Measurements from ENCODE around the gene ZBTB16. TPM values are rescaled to one million over a fixed set of nuclear protein-coding genes. Genes with fewer than 3 reads are reported as not detected.

ZBTB16 gene
- total RNA-seq, 2 donors from 2014 or later: 17.2 to 20.7 TPM

DNA sequence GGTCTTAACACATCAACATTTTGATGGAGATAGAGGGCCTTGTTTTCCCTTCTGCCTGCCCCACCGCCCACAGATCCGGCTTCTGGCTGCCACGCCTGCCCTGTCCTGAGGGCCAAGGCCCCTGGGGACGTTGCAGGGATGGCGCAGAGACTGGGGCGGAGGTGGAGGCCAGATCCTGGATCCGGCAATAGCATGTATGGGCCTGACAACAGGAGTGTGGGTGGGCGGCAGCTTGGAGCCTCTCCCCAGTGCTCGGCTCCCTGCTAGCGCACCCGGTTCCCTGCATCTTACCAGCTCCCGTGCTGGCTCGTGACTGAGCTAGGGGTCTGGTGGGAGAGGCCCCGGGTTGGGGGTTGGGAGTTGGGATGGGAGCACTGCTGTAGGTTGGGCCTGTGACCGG, 95.6 kb downstream of the ZBTB16 start:
- H3K36me3 Mint-ChIP-seq (ENCODE audit: low read depth): peaks cover 2% of the 10 kb centered on the region
- DNase-seq: no peak
- no peak overlapping the region for H3K4me3 Mint-ChIP-seq
- no peaks in the 10 kb centered on the region for H3K27me3 Mint-ChIP-seq
- peaks cover 39% of the 10 kb centered on the region for H3K4me1 Mint-ChIP-seq
- ATAC-seq: no peak
- H3K27ac Mint-ChIP-seq: peak overlapping the region; percentile 29
- H3K9me3 ChIP-seq (ENCODE audit: control insufficient read depth, low read length, poor library complexity, severe bottlenecking): no peaks in the 10 kb centered on the region

DNA sequence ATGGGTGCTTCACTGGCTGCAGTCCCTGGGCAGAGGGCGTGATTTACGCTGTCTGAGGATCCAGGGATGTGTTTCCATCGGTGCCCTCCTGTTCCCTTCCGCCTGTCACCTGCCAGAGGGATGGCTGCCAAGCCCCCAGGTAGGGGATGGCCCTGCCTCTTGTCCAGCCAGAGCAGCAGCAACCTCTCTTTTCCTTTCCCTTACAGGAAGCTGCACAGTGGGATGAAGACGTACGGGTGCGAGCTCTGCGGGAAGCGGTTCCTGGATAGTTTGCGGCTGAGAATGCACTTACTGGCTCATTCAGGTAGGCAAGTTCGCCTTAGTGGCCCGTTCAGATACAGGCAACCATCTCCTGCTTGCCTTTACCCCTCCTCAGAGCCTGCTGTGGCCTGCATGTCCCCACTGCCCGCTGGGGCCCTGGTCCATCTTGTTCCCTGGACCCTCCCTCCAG, 96.6 kb downstream of the ZBTB16 start:
- no peak overlapping the region for H3K4me3 Mint-ChIP-seq

DNA sequence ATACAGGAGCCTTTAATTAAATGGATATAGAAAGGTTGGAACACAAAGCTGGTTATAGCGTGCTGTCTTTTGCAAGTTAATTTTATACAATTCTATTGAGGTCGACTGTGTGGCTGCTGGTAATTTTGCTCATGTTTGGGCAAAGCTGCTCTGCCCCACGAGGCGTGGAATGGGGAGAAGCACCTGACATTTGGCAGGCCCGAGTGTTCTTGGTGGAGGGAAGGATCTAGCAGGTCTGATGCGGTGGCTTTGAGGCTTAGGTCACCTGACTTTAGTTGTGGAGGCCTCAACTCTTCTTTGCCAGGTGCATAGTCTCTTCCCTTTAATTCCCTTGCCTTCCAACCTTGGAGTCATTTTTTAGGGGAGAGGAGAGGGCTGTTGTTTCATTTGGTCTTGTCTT, 97.3 kb downstream of the ZBTB16 start:
- H3K4me3 Mint-ChIP-seq: no peak overlapping the region
- no peaks in the 10 kb centered on the region for H3K27me3 Mint-ChIP-seq
- H3K27ac Mint-ChIP-seq: peak overlapping the region; percentile 8

More for the DNA sequence above, 96.6 kb downstream of the ZBTB16 start:
- Mint-ChIP-seq H3K27ac (no peak overlapping the region), H3K4me1 (peaks cover 48% of the 10 kb centered on the region), H3K36me3 (ENCODE audit: low read depth) (peaks cover 2% of the 10 kb centered on the region), H3K27me3 (no peaks in the 10 kb centered on the region)
- no peaks in the 10 kb centered on the region for H3K9me3 ChIP-seq (ENCODE audit: control insufficient read depth, low read length, poor library complexity, severe bottlenecking)
- ATAC-seq (no peak), DNase-seq (no peak)

DNA sequence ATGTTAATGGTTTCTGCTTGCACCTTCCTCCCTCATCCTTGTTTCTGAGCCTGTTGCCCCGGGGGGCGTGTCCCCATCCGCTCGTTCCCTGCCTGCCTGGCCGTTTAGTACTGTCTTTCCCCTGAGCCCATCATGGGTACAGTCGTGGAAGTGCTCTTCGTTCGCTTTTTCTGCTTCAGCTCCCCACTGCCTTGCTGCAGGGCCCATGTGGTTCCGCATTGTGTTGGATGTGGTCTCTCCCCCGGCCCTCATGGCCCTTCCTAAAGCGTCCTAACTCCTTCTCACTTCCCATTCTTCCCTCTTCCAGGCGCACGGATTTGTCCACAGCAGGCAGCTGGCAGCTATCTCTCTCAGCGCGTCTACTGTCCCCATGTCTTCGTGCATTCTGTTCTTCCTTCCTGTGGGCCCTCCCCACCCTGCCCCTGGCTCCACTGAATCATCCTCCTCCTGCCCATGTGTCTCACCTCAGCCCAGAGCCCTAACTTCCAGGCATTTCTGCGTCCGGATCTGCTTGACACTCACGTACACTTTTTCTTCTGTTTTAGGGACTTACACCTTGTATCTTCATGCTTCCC, 98.1 kb downstream of the ZBTB16 start:
- Mint-ChIP-seq H3K27me3 (no peaks in the 10 kb centered on the region), H3K36me3 (ENCODE audit: low read depth) (peaks cover 2% of the 10 kb centered on the region), H3K4me1 (peaks cover 53% of the 10 kb centered on the region), H3K27ac (no peak overlapping the region), H3K4me3 (no peak overlapping the region)
- DNase-seq (no peak), ATAC-seq (no peak)
- no peaks in the 10 kb centered on the region for H3K9me3 ChIP-seq (ENCODE audit: control insufficient read depth, low read length, poor library complexity, severe bottlenecking)

More for the DNA sequence above, 97.3 kb downstream of the ZBTB16 start:
- peaks cover 55% of the 10 kb centered on the region for H3K4me1 Mint-ChIP-seq
- peaks cover 2% of the 10 kb centered on the region for H3K36me3 Mint-ChIP-seq (ENCODE audit: low read depth)
- no peak for ATAC-seq
- H3K9me3 ChIP-seq (ENCODE audit: control insufficient read depth, low read length, poor library complexity, severe bottlenecking): no peaks in the 10 kb centered on the region
- DNase-seq: no peak

DNA sequence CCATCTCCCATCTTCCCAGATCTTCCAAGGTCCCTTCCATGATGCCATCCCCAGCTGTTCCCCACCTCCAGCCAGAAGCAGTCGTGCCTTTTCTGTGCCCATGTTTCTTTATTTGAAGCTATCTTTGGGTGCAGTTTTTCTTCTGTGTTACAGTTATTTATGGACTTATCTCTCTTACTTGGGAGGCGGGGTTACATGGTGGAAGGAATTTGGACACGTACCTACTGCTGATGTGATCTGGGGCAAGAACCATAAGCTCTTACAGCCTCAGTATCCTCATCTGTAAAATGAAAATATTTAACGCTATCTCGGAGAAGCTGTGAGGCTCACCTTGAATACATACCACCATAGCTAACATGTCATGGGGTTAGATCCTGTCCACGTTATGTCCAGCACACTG, 98.9 kb downstream of the ZBTB16 start:
- H3K27me3 Mint-ChIP-seq: no peaks in the 10 kb centered on the region
- ATAC-seq (no peak), DNase-seq (no peak)
- no peaks in the 10 kb centered on the region for H3K9me3 ChIP-seq (ENCODE audit: control insufficient read depth, low read length, poor library complexity, severe bottlenecking)
- H3K27ac Mint-ChIP-seq: peak overlapping the region; percentile 96
- peaks cover 49% of the 10 kb centered on the region for H3K4me1 Mint-ChIP-seq
- peaks cover 2% of the 10 kb centered on the region for H3K36me3 Mint-ChIP-seq (ENCODE audit: low read depth)
- H3K4me3 Mint-ChIP-seq: no peak overlapping the region

DNA sequence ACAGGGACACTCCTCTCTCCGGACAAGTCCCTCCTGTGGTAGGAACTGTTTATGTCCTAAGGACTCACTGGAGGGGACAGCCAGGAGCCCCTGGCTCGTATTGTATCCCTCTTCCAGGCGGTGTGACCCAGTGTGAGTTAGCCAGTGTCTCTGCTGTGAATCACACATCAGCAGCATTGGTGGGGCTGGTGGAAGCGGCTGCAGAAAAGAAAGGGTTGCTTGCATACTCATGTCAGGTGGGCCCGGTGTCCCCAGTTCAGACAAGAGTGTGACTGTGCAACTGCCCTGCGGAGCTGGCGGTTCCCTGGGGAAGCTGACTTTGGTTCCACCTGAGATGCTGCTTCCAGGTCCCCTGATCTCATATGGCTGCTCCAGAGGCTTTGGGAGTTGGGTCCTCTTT, 99.4 kb downstream of the ZBTB16 start:
- Mint-ChIP-seq H3K27me3 (no peaks in the 10 kb centered on the region), H3K36me3 (ENCODE audit: low read depth) (peaks cover 2% of the 10 kb centered on the region), H3K4me1 (peaks cover 50% of the 10 kb centered on the region), H3K27ac (peak overlapping the region; percentile 96), H3K4me3 (peak overlapping the region; percentile 89)
- DNase-seq: no peak
- H3K9me3 ChIP-seq (ENCODE audit: control insufficient read depth, low read length, poor library complexity, severe bottlenecking): no peaks in the 10 kb centered on the region
- no peak for ATAC-seq

DNA sequence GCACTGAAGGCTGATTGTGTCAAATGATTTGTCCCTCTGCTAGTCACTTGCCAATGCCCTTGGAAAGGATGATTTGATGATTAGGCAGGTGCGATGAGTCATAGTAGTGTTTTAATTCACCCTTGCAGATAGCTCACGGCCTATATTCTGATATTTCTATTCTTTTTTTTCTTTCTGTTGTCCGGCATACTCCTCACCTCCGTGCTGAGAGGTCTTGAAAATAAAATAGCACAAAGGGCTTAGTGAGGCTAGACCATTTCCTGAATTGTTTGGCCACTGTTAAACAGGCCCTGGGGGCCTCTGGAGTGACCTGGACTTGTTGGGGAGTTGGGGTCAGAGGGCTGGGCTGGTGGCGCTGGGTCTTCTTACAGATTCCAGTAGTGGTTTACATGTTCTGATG, 99.8 kb downstream of the ZBTB16 start:
- ATAC-seq: no peak
- peak overlapping the region; percentile 96 for H3K27ac Mint-ChIP-seq
- peak overlapping the region; percentile 89 for H3K4me3 Mint-ChIP-seq
- peaks cover 2% of the 10 kb centered on the region for H3K36me3 Mint-ChIP-seq (ENCODE audit: low read depth)
- no peaks in the 10 kb centered on the region for H3K27me3 Mint-ChIP-seq
- no peak for DNase-seq
- no peaks in the 10 kb centered on the region for H3K9me3 ChIP-seq (ENCODE audit: control insufficient read depth, low read length, poor library complexity, severe bottlenecking)
- H3K4me1 Mint-ChIP-seq: peaks cover 52% of the 10 kb centered on the region

DNA sequence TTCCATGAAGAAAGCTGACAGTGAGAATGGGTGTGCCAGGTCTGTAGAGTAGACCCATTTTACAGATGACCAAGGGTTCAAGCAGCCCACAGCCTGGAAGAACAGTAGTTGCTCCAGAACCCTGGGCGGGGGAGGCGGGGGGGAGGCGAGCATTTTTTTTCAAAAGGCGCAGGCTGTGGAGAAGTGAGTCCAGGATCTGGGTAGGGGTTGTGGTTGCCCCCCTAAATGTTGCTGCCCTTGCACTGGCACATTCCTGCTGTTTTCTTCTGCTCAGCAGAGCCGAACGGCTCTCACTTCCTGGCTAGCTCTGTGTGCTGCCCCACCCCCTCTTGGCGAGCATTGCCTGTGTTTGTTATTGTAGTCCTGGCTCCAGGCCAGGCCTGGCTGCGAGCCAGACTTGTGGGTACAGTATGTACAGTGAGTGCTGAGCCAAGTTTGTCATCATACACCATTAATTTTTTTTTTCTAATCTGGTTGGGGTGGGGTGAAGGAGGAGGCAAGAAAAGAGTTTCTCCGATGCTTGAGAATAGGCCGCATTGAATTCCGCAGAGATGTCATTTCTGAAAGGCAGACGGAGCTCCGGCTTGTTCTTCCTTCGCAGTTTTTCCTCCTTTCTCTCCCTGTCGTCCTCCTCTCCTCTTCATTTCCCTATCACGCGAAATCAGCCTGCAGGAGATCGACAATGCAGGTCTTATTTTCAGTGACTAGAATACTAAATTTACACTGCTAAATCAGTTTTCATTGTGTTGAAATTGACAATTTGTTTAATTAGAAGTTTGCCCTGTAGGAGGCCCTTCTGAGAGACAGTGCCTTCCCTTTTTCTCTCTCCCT, 100.5 kb downstream of the ZBTB16 start:
- ATAC-seq (peak; percentile 99), DNase-seq (peak; percentile 84 to 97 (median 92))
- peaks cover 2% of the 10 kb centered on the region for H3K36me3 Mint-ChIP-seq (ENCODE audit: low read depth)
- H3K27me3 Mint-ChIP-seq: no peaks in the 10 kb centered on the region
- H3K4me1 Mint-ChIP-seq: peaks cover 53% of the 10 kb centered on the region
- peak overlapping the region; percentile 89 for H3K4me3 Mint-ChIP-seq
- peak overlapping the region; percentile 96 for H3K27ac Mint-ChIP-seq
- H3K9me3 ChIP-seq (ENCODE audit: control insufficient read depth, low read length, poor library complexity, severe bottlenecking): no peaks in the 10 kb centered on the region

DNA sequence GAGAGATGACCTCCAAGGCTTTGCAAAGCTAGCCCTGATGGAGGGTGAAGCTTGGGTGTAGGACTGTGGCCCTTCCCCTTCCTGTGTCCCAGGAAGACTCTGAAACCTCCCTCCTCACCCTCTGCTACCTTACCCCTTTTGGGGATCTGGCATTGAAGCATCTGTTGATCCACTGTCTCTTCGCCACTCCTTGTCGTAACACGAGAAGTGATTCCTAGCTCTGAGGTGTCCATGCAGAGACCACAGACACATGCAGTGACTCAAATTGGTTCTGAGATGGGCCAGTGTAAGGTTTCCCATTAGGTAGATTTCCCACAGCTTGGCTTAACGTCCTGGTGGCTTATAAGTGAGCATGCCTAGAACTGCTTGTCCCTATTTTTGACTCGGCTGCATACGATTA, 101.4 kb downstream of the ZBTB16 start:
- no peak for ATAC-seq

DNA sequence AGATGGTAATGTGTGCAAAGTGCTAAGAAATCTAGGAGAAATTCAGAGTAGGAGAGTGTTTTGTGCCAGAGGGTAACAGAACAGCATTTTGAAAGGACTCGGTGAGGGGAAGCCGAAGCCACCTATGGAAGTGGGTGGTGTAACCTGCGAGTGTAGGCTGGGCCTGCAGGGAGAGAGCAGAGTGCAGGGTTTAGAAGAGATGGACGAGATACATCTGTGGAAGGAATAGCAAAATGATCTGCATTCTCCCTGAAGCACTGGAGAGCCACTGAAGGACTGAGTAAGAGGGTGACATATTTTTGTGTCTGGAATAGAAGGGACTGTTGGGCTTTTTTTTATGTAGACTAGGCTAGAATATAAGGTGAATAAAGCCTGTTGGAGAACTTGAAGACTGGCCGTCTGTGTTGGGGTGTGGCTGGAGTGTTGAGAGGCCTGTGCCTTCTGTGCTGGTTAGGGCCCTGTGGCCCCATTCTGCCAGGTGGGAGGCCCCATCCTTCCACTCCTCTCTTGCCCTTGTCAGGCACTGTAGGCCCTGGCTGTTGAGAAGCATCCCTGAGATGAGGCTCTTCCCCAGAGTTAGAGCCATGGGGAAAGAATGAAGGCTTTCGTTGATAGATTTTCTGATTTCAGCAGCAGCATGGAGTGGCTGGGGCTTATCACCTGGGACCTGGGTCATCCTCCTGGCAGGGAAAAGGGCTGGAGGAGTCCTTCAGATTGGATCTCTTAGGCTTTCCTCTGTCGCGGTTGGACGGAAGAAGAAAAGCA, 102.2 kb downstream of the ZBTB16 start:
- Mint-ChIP-seq H3K4me3 (no peak overlapping the region), H3K4me1 (peaks cover 68% of the 10 kb centered on the region)

More for the DNA sequence above, 101.4 kb downstream of the ZBTB16 start:
- Mint-ChIP-seq H3K27me3 (no peaks in the 10 kb centered on the region), H3K36me3 (ENCODE audit: low read depth) (peaks cover 2% of the 10 kb centered on the region), H3K4me3 (no peak overlapping the region), H3K27ac (peak overlapping the region; percentile 96), H3K4me1 (peaks cover 60% of the 10 kb centered on the region)
- no peaks in the 10 kb centered on the region for H3K9me3 ChIP-seq (ENCODE audit: control insufficient read depth, low read length, poor library complexity, severe bottlenecking)
- DNase-seq: no peak

DNA sequence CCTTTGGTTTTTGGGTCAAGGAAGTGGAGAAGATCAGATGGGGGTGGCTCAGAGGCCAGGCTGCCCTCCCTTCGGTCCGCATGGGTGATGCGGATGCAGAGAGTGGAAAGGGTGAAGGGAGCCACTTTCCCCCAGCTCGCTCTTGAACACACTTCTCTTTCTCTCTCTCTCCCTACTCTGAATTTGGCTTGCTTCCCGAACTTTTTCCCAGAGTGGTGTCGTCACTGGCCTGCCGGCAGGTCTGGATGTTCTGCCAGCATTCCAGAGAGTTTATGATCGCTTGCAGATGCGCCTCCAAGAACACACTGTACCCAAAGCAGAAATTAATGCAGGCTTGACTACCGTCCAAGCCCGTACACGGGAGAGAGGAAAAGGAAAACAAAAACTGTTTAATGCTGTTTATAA, 103.2 kb downstream of the ZBTB16 start:
- H3K4me3 Mint-ChIP-seq: no peak overlapping the region
- no peaks in the 10 kb centered on the region for H3K9me3 ChIP-seq (ENCODE audit: control insufficient read depth, low read length, poor library complexity, severe bottlenecking)

More for the DNA sequence above, 102.2 kb downstream of the ZBTB16 start:
- H3K27ac Mint-ChIP-seq: peak overlapping the region; percentile 1
- no peak for DNase-seq
- no peaks in the 10 kb centered on the region for H3K9me3 ChIP-seq (ENCODE audit: control insufficient read depth, low read length, poor library complexity, severe bottlenecking)
- peaks cover 2% of the 10 kb centered on the region for H3K36me3 Mint-ChIP-seq (ENCODE audit: low read depth)
- ATAC-seq: no peak
- no peaks in the 10 kb centered on the region for H3K27me3 Mint-ChIP-seq

DNA sequence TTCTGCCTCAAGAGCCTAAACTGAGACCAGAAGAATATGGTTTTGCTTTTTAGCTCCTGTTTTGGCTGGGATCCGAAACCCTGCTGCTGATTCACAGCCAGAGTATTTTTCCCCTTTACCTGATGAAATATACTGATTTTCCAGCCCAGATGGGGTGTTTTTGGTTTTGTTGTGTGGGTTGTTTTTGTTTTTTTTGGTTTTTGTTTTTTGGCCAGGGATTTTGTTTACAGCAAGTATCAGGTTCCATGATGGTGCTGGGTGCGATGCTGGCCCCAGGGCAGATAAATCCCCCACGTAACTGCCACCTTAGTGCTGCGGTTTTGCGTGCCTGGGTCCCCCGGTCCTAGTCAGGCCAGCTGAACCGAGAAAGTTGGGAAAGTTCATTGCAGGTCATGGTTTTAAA, 103.7 kb downstream of the ZBTB16 start:
- Mint-ChIP-seq H3K4me3 (no peak overlapping the region), H3K36me3 (ENCODE audit: low read depth) (no peaks in the 10 kb centered on the region), H3K4me1 (peaks cover 71% of the 10 kb centered on the region), H3K27ac (peak overlapping the region; percentile 4), H3K27me3 (no peaks in the 10 kb centered on the region)
- no peaks in the 10 kb centered on the region for H3K9me3 ChIP-seq (ENCODE audit: control insufficient read depth, low read length, poor library complexity, severe bottlenecking)
- ATAC-seq (no peak), DNase-seq (no peak)

More for the DNA sequence above, 103.2 kb downstream of the ZBTB16 start:
- DNase-seq: no peak
- no peak for ATAC-seq
- no peaks in the 10 kb centered on the region for H3K27me3 Mint-ChIP-seq
- no peaks in the 10 kb centered on the region for H3K36me3 Mint-ChIP-seq (ENCODE audit: low read depth)
- H3K4me1 Mint-ChIP-seq: peaks cover 71% of the 10 kb centered on the region
- no peak overlapping the region for H3K27ac Mint-ChIP-seq

DNA sequence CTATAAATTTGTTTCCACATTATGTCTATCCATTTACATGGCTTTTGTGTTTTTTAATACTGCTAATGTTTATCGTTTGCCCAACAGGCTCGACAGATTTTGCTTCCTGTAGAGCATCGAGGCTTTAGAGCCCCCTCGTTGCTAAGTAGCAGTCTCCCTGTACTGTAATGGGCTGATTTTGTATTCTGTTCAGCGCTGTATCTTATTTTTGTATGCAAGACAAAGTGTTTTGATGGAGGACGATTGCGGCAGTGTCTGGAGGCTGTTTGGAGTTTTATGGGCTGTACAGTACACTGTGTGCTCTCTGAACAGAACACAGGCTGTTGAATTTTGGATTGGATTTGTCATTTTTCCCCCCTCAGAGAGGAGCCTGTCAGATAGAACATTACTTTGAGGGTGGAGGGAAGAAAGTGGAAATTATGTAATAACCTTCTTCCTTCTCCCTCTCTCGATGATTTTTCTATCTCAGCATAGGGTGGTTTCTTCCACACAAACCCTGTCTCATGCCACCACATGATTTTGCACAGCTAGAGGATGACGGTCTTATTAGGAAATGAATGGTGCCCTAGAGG, 104.4 kb downstream of the ZBTB16 start:
- ATAC-seq: no peak
- H3K9me3 ChIP-seq (ENCODE audit: control insufficient read depth, low read length, poor library complexity, severe bottlenecking): no peaks in the 10 kb centered on the region
- no peak for DNase-seq
- Mint-ChIP-seq H3K27ac (peak overlapping the region; percentile 49), H3K4me3 (no peak overlapping the region), H3K36me3 (ENCODE audit: low read depth) (no peaks in the 10 kb centered on the region), H3K4me1 (peaks cover 76% of the 10 kb centered on the region), H3K27me3 (no peaks in the 10 kb centered on the region)
